Measurements from ENCODE around the gene MNS1. TPM values are rescaled to one million over a fixed set of nuclear protein-coding genes. Genes with fewer than 3 reads are reported as not detected.
"Not testable (repeated sequence)": the region's sequence is repeated elsewhere in the genome, so short reads cannot be mapped to it uniquely, and the experiment has no call there.

MNS1 gene
- total RNA-seq, 1 experiment from 2014 or later, result 3.8 TPM

- CTCF ChIA-PET, result no interaction called here
- intact Hi-C loops (cut with micrococcal nuclease; ENCODE audit: unreplicated experiment), result no loop called here
- Histone ChIP-seq H3K4me3 (ENCODE audit: low read depth in 2 of 2, low read length in 2 of 2) (no peak overlapping the region), H3K36me3 (ENCODE audit: control insufficient read depth, insufficient read depth, low read length) (no peaks in the 10 kb centered on the region), H3K9me3 (ENCODE audit: control insufficient read depth, insufficient read depth, low read depth, low read length) (no peaks in the 10 kb centered on the region), H3K4me1 (ENCODE audit: control insufficient read depth, insufficient read depth, low read length) (no peaks in the 10 kb centered on the region), H3K27me3 (ENCODE audit: control insufficient read depth, insufficient read depth, low read length) (no peaks in the 10 kb centered on the region), H3K27ac (ENCODE audit: low read length) (no peak overlapping the region)
- TF ChIP-seq REST (IDR thresholded peaks at IDR 0.05; ENCODE audit: insufficient read depth in 1 of 2, low read depth in 2 of 2, low read length in 1 of 2) (no peak), CTCF (IDR thresholded peaks at IDR 0.05) (no peak), SIN3A (IDR thresholded peaks at IDR 0.05; ENCODE audit: borderline replicate concordance, insufficient read depth, low read depth, low read length) (no peak), TCF7L2 (IDR thresholded peaks at IDR 0.05; ENCODE audit: low read depth, low read length) (no peak), POLR2AphosphoS5 (IDR thresholded peaks at IDR 0.05; ENCODE audit: low read depth, low read length) (no peak)
- in situ Hi-C loops (cut with HindIII; ENCODE audit: low pct_unique_long_range_greater_than_20kb, low sequenced_read_pairs), result no loop called here
- ATAC-seq, result no peak
- BruUV-seq (replicated peaks), result no TSS peak
- POLR2A ChIA-PET, result no interaction called here
- no peak for DNase-seq (ENCODE audit: low read depth, low spot score)
Measured at GRCh38 chr15:56425976-56426375, 39.0 kb downstream of the MNS1 start.

GRCh38 chr15:56425276-56425675 lies 39.7 kb downstream of the MNS1 start:
- Histone ChIP-seq H3K36me3 (ENCODE audit: control insufficient read depth, insufficient read depth, low read length) (no peaks in the 10 kb centered on the region), H3K27ac (ENCODE audit: low read length) (no peak overlapping the region), H3K27me3 (ENCODE audit: control insufficient read depth, insufficient read depth, low read length) (no peaks in the 10 kb centered on the region), H3K4me3 (ENCODE audit: low read depth in 2 of 2, low read length in 2 of 2) (no peak overlapping the region), H3K4me1 (ENCODE audit: control insufficient read depth, insufficient read depth, low read length) (no peaks in the 10 kb centered on the region), H3K9me3 (ENCODE audit: control insufficient read depth, insufficient read depth, low read depth, low read length) (no peaks in the 10 kb centered on the region)
- POLR2A ChIA-PET, result no interaction called here
- in situ Hi-C loops (cut with HindIII; ENCODE audit: low pct_unique_long_range_greater_than_20kb, low sequenced_read_pairs), result no loop called here
- CTCF ChIA-PET, result interaction anchor here (0.6 kb wide), 1 partner anchor 527 kb away, joined by 4 read pairs; no protein-coding TSS in a partner anchor
- no peak for TF ChIP-seq POLR2AphosphoS5 (IDR thresholded peaks at IDR 0.05; ENCODE audit: low read depth, low read length)
- TF ChIP-seq REST (IDR thresholded peaks at IDR 0.05; ENCODE audit: insufficient read depth in 1 of 2, low read depth in 2 of 2, low read length in 1 of 2), result no peak
- no peak for TF ChIP-seq CTCF (IDR thresholded peaks at IDR 0.05)
- TF ChIP-seq TCF7L2 (IDR thresholded peaks at IDR 0.05; ENCODE audit: low read depth, low read length), result no peak
- no peak for TF ChIP-seq SIN3A (IDR thresholded peaks at IDR 0.05; ENCODE audit: borderline replicate concordance, insufficient read depth, low read depth, low read length)
- DNase-seq (ENCODE audit: low read depth, low spot score) (no peak), ATAC-seq (no peak)
- intact Hi-C loops (cut with micrococcal nuclease; ENCODE audit: unreplicated experiment), result no loop called here
- BruUV-seq (replicated peaks), result no TSS peak

GRCh38 chr15:56413114-56413733 lies 51.7 kb downstream of the MNS1 start:
- BruUV-seq (replicated peaks); intact Hi-C loops (cut with micrococcal nuclease; ENCODE audit: unreplicated experiment); H3K27me3 ChIP-seq (ENCODE audit: control insufficient read depth, insufficient read depth, low read length); H3K4me3 ChIP-seq (ENCODE audit: low read depth in 2 of 2, low read length in 2 of 2); CTCF ChIA-PET; in situ Hi-C loops (cut with HindIII; ENCODE audit: low pct_unique_long_range_greater_than_20kb, low sequenced_read_pairs); DNase-seq (ENCODE audit: low read depth, low spot score); H3K9me3 ChIP-seq (ENCODE audit: control insufficient read depth, insufficient read depth, low read depth, low read length); ATAC-seq; POLR2A ChIA-PET; H3K27ac ChIP-seq (ENCODE audit: low read length); H3K4me1 ChIP-seq (ENCODE audit: control insufficient read depth, insufficient read depth, low read length); H3K36me3 ChIP-seq (ENCODE audit: control insufficient read depth, insufficient read depth, low read length): not testable (repeated sequence)

Data from Panc1 (cell line).